Measurements from ENCODE around the gene KDM4C. TPM values are rescaled to one million over a fixed set of nuclear protein-coding genes. Genes with fewer than 3 reads are reported as not detected.

The KDM4C gene
- total and polyA plus RNA-seq, 2 of the 8 experiments (the other 6 are each of a cell fraction or from before 2014, with no cell fraction given) = 13.0 to 26.1 TPM

DNA sequence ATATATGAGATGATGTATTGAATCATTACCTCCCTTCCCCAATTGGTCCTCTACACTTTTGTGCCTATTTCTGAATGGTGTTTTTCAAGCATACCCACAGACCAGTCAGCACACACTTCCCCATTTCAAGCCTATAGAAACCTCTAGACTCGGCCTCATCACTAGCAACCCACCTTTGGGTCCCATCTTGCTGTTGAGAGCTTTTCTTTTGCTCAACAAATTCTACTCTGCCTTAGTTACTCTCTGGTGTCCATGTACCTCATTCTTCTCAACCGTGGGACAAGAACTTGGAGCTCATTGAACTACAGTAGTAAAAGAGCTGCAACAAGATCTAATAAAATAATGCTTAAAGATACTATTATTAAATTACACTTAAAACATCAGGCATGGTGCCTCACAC is 49.0 kb upstream of the KDM4C start (continued):
- no peak for TF ChIP-seq JUND (IDR thresholded peaks at IDR 0.05; ENCODE audit: low read length)

Data from H1 (cell line).